Measurements from ENCODE around the gene HLA-DPA1. TPM values are rescaled to one million over a fixed set of nuclear protein-coding genes. Genes with fewer than 3 reads are reported as not detected.

HLA-DPA1 gene
- total RNA-seq, 3 donors from 2014 or later = 46.6 to 62.0 (median 49.9) TPM

DNA sequence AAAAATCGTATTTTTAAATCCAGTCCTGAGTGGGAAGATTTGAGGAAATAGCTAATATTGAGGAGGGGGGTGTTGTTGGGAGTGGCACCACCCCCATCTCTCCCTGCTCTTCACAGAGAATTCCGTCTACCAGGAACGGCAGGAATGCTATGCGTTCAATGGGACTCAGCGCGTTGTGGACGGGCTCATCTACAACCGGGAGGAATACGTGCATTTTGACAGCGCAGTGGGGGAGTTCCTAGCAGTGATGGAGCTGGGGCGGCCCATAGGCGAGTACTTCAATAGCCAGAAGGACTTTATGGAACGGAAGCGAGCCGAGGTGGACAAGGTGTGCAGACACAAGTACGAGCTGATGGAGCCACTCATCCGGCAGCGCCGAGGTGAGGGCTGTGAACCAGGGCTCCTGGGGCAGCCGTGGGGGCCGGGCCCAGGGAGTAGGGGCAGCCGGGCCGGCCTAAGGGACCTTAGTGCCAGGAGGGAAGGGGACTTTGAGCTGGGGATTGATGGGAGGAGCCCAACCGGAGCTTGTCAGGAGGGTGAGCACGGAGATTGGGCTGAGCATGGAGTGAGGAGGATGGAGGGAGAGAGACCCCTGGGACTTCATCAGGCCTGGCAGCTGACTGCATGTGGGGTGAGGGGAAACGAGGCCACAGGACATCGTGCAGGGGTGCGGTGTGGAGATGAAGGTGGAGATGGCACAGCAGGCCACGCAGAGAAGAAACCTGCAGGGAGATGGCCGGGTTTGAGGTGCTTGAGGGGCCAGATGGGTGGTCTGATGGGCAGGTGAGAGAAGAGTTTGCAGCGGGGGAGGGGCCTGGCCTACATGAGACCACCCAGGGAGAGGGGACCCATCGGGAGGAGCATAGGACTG lies 43.6 kb upstream of the HLA-DPA1 start:
- no peak for ATAC-seq
- Histone ChIP-seq H3K4me3 (no peak overlapping the region), H3K36me3 (ENCODE audit: low read depth) (no peaks in the 10 kb centered on the region), H3K9me3 (no peaks in the 10 kb centered on the region), H3K4me1 (ENCODE audit: low read depth) (no peaks in the 10 kb centered on the region)
- intact Hi-C loops (cut with DNase I, micrococcal nuclease) = loop anchor here (5.0 to 10.0 kb wide), 2 partner anchors 128 to 130 kb away; no protein-coding TSS in a partner anchor
- no peak for DNase-seq
- TF ChIP-seq, protein P1, sequence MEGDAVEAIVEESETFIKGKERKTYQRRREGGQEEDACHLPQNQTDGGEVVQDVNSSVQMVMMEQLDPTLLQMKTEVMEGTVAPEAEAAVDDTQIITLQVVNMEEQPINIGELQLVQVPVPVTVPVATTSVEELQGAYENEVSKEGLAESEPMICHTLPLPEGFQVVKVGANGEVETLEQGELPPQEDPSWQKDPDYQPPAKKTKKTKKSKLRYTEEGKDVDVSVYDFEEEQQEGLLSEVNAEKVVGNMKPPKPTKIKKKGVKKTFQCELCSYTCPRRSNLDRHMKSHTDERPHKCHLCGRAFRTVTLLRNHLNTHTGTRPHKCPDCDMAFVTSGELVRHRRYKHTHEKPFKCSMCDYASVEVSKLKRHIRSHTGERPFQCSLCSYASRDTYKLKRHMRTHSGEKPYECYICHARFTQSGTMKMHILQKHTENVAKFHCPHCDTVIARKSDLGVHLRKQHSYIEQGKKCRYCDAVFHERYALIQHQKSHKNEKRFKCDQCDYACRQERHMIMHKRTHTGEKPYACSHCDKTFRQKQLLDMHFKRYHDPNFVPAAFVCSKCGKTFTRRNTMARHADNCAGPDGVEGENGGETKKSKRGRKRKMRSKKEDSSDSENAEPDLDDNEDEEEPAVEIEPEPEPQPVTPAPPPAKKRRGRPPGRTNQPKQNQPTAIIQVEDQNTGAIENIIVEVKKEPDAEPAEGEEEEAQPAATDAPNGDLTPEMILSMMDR (IDR thresholded peaks at IDR 0.05) = no peak

GRCh38 chr6:33116417-33116816 lies 43.0 kb upstream of the HLA-DPA1 start:
- ATAC-seq (no peak), DNase-seq (no peak)
- TF ChIP-seq, protein P1 (IDR thresholded peaks at IDR 0.05) = no peak
- H3K4me3 ChIP-seq = no peak overlapping the region
- H3K9me3 ChIP-seq = no peaks in the 10 kb centered on the region
- intact Hi-C loops (cut with DNase I, micrococcal nuclease) = loop anchor here (5.0 to 10.0 kb wide), 2 partner anchors 128 to 131 kb away; no protein-coding TSS in a partner anchor
- no peaks in the 10 kb centered on the region for H3K4me1 ChIP-seq (ENCODE audit: low read depth)
- no peaks in the 10 kb centered on the region for H3K36me3 ChIP-seq (ENCODE audit: low read depth)

DNA sequence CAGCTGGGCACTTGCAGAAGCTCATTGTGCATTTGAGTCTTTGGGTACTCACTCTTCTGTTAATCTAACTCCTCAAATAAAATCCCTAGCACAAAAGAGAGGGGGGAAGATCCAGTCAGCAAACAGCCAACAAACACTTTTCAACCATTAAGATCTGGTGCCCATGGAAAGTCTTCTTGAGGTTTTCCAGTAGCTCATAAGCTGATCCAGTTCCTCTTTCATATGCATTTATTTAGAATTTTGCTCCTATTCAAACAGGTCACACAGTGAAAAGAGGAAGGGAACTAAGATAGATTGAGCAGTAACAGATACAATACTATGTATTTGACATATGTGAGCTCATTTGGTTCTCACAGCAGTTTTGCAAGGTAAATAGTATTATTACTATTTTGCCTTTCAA lies 41.0 kb upstream of the HLA-DPA1 start:
- DNase-seq = no peak
- no peak for ATAC-seq
- no peak overlapping the region for H3K4me3 ChIP-seq
- TF ChIP-seq, protein P1 (IDR thresholded peaks at IDR 0.05) = no peak
- intact Hi-C loops (cut with DNase I, micrococcal nuclease) = loop anchor here in 1 of 2 donors (10.0 kb wide), 1 partner anchor 130 kb away; no protein-coding TSS in a partner anchor
- no peaks in the 10 kb centered on the region for H3K9me3 ChIP-seq
- H3K4me1 ChIP-seq (ENCODE audit: low read depth) = no peaks in the 10 kb centered on the region
- H3K36me3 ChIP-seq (ENCODE audit: low read depth) = no peaks in the 10 kb centered on the region

DNA sequence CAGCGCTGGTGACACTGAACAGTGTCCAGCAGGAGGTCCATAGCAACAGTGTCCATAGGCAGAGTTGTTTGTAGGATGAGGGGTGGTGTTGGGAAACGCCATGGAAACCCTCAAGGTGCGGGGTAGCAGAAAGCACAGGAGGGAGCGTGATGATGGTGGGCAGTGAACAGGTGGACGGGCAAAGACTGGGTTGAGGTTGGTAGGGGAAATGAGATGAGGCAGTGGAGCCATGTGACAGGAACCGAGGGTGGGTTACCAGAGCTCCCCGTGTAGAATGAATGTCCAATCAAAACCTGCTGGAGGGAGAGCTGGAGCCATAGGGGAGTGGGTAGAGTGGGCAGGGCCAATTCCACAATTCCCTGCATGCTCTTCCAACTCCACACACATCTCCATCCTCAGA lies 40.3 kb upstream of the HLA-DPA1 start:
- Histone ChIP-seq H3K4me1 (ENCODE audit: low read depth) (no peaks in the 10 kb centered on the region), H3K9me3 (no peaks in the 10 kb centered on the region), H3K4me3 (no peak overlapping the region), H3K36me3 (ENCODE audit: low read depth) (no peaks in the 10 kb centered on the region)
- intact Hi-C loops (cut with DNase I, micrococcal nuclease) = loop anchor here in 1 of 2 donors (10.0 kb wide), 1 partner anchor 131 kb away; no protein-coding TSS in a partner anchor
- ATAC-seq (no peak), DNase-seq (no peak)
- TF ChIP-seq, protein P1 (IDR thresholded peaks at IDR 0.05) = no peak

GRCh38 chr6:33112148-33112547 lies 38.7 kb upstream of the HLA-DPA1 start:
- TF ChIP-seq, protein P1 (IDR thresholded peaks at IDR 0.05) = no peak
- no peaks in the 10 kb centered on the region for H3K9me3 ChIP-seq
- peak; percentile 89 for ATAC-seq
- DNase-seq = peak in 1 of 3 donors; percentile 59
- intact Hi-C loops (cut with DNase I, micrococcal nuclease) = loop anchor here in 1 of 2 donors (10.0 kb wide), 1 partner anchor 133 kb away; no protein-coding TSS in a partner anchor
- H3K4me1 ChIP-seq (ENCODE audit: low read depth) = no peaks in the 10 kb centered on the region
- no peaks in the 10 kb centered on the region for H3K36me3 ChIP-seq (ENCODE audit: low read depth)
- no peak overlapping the region for H3K4me3 ChIP-seq

Data from mucosa of descending colon (tissue), 3 donors.